Upper lobe of left lung (tissue), 6 donors: ENCODE measurements around the gene FAM209A. TPM values are rescaled to one million over a fixed set of nuclear protein-coding genes. Genes with fewer than 3 reads are reported as not detected.

ENCODE experiments used
- total RNA-seq, 6 donors: library from RNA; depleted of rRNA in 4 of 6; stranded (reverse); fragments of >200 nt in 4 of 6; gene quantifications; one replicate each; pipeline versions ENCODE4 v1.1.0 to v1.2.1, GENCODE V29; 2016 to 2021
- donor health status: DM: no; HTN: no; CAD: no; lungs with moderate emphysema.
- donor health status: DM: no; HTN: yes; CAD: no; lungs with severe emphysema.

Gene FAM209A
- total RNA-seq, 6 donors from 2014 or later: 0.47 to 5.2 (median 1.1) TPM; not detected in 2

Other genes with a start within 250 kb of the FAM209A start
- 10 to 100 TPM; 15.0 to 41.2 (median 31.6) TPM for gene FAM210B, start 165.8 kb upstream of the FAM209A start, total RNA-seq
- gene AURKA, start 132.5 kb upstream of the FAM209A start, total RNA-seq: 1 to 10 TPM in 4 of 6 donors, under 1 TPM in 1, not detected in 1; 0.44 to 3.9 (median 3.3) TPM
- gene CSTF1, start 132.1 kb upstream of the FAM209A start, total RNA-seq: 10 to 100 TPM in 5 of 6 donors, 1 to 10 TPM in 1; 3.3 to 30.5 (median 22.5) TPM
- 10 to 100 TPM; 13.4 to 31.4 (median 19.5) TPM for gene CASS4, start 112.5 kb upstream of the FAM209A start, total RNA-seq
- 10 to 100 TPM; 35.6 to 87.8 (median 63.5) TPM for gene RTF2, start 56.1 kb upstream of the FAM209A start, total RNA-seq
- gene FAM209B, start 8.5 kb downstream of the FAM209A start, total RNA-seq: under 1 TPM in 2 of 6 donors, not detected in 4; 0.64 to 0.89 TPM
- 1 to 10 TPM; 3.0 to 9.4 (median 5.4) TPM for gene TFAP2C, start 104.6 kb downstream of the FAM209A start, total RNA-seq